Putamen (tissue), 1 donor: ENCODE results near the gene HSD17B8.
A peak's percentile ranks its signal among the peaks of the same experiment; 100 is the strongest.

Experiments used
- DNase-seq: peaks from one replicate; pipeline ENCODE4 v3.0.0-alpha.2; 2016; ENCODE audit warnings: low spot score

The HSD17B8 gene

DNA sequence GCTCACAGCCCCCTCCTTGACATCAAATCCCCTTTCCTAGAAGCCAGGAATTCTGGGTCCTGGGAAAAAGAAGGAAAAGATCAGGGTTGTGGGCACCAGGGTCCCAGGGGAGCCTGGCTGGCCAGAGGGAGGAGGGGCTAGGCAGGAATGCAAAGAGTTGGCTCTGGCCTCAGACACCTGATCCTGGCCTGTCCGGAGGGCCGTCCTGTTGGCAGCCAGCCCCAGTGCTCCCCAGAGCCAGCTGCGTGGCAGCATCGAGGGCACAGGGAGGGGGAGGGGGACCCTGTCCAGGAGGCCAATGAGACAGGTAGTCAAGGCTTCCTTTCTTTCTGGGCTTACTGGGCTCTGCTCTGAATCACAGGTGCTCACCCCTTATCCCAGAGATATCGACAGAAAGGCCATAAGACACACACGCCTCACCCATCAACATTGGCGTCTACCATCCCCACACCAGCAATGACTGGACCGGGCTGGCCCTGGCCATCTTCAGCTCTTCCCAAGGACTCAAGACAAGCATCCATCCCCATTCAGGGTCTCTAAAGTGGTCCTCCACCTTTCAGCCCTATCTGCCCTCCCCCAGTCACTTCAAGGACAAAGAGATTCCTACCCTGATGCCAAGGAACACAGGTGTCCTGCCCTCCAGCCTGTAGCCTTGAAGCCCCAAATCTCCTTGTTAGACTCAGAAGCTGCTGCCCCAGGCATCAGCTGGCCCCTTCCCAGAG, 12.9 kb upstream of the HSD17B8 start:
- no peak for DNase-seq

DNA sequence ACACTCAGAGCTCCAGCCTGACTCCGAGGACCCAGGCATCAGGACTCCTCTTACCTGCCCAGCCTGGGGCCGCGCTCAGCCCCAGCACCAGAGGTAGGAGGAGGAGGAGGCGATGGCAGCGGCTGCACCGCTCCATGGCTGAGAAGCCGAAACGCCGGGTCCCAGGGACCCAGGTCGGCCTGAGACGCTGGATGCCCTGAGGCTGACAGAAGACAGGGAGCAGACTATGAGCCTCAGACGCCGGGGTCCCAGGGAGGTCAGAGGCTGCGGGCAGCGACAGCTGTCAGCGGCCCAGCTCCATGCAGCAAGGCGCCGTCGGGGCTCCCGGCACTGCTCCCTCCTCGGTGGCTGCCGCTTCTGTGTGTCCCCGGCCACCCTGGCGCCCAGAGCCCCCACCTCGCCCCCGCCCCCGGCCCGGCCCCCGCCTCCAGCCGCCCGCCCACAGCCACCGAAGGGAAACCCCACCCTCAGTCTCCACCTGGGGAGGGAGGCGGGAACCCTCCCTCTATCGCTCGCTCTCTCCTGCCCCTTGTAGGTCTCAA, 12.3 kb upstream of the HSD17B8 start, which contains the start of gene COL11A2:
Gene COL11A2 (minus strand): TSS at position 363 of the 542 bp plus-strand sequence. CDS start 227 bp downstream, at position 136.
- no peak for DNase-seq

DNA sequence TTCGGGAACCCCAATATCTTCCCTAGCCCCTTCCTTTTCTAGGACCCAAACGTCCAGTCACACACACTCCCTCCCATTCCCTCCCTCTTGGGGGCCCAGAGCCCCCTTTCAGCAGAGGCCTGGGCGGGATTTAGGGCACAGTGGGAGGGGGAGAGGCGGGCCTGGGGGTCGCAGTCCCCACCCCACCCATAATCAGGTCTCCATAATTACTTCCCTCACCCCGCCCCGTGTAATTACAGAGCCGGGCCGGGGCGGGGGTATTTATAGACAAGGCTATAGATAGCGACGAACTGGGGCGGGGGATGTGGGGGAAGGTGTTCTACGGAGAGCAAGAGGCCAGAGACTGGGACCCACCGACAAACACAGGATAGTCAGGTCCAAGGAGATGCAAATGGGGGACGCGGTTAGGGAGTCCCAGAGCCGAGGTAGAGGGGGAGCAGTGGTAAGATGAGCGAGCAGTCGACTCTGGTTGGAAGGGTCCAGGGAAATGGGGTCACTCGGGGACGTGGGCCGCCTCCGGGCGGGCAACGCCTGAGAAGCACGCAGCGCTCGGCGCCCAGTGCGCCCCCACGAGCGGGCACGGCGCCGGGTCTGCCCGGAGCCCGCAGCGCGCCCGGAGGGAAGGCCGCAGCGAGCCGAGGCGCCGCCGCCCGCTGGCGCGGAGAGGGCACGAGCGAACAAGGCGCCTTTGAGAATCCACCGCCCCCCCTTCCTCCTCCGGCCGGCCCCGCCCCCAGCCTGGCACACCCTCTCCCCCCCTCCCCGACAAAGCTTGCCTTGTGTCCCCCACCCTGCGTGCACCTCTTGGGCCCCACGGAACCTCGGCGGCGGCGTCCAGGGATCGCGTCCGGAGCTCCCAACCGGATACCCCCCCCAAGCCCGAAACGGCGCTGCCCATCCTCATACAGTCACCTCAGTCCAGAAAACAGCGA, 11.5 kb upstream of the HSD17B8 start:
- DNase-seq, result peak; percentile 83

DNA sequence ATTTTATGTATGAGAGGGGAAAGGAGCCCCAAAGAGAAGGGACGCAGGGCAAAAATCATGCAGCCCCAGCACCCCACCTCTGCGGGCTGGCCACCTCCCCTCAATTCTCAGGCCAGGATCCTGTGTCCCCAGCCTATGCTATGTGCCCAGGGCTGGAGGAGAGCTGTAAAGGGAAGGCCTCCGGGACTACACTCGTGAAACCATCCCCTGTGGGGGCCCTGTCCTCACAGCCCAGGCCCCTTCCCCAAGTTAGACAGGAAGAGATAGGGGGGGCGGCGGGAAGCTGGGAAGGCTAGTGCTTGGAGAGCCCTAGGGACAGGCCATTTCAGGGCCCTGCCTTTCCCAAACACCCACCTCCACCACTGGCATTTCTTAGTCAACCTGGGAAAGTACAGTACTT, 10.8 kb upstream of the HSD17B8 start:
- no peak for DNase-seq

DNA sequence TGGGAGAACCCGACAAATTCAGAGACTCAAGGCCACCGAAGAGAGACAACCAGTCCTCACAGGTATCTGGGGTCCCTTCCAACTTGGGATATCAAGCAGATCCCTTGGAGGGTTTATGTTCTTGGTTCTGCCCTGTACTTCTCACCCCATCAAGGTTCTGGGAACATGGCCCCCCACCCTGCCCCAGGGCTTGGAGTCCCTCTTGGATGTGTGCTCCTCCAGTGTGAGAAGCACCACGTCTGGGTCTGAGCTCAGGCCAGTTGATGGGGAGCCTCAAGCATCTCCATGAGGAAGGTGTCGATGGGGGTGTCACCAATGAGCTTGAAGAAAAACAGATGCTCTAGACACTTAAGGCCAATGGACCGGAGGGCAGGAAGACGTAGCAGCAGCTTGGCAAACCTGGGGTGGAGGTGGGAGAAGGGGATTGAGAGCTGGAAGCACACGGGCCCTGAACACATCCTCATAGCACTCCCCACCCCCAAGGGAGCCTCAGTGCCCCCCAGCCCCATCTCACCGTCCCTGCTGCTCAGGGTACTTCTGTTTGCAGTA, 9.9 kb upstream of the HSD17B8 start:
- no peak for DNase-seq

- DNase-seq, result no peak
Observed at GRCh38 chr6:33195304-33196165, 8.9 kb upstream of the HSD17B8 start.

- DNase-seq, result peak; percentile 64
Observed at GRCh38 chr6:33197431-33198048, 6.9 kb upstream of the HSD17B8 start.

GRCh38 chr6:33198159-33198852, 6.1 kb upstream of the HSD17B8 start:
- DNase-seq, result no peak

- no peak for DNase-seq
Observed at GRCh38 chr6:33198853-33199436, 5.5 kb upstream of the HSD17B8 start.

GRCh38 chr6:33199687-33200218, 4.7 kb upstream of the HSD17B8 start:
- peak; percentile 73 for DNase-seq

- peak; percentile 99 for DNase-seq
Observed at GRCh38 chr6:33200219-33201146, 4.0 kb upstream of the HSD17B8 start, which contains the start of the genes RXRB and SLC39A7. TSS of gene RXRB (minus strand) at chr6:33200665. CDS start at chr6:33200476, 189 bp downstream. TSS of gene SLC39A7 (plus strand) at chr6:33200867. CDS start at chr6:33201246, 379 bp downstream.

- no peak for DNase-seq
Observed at GRCh38 chr6:33201147-33201545, 3.3 kb upstream of the HSD17B8 start.

DNA sequence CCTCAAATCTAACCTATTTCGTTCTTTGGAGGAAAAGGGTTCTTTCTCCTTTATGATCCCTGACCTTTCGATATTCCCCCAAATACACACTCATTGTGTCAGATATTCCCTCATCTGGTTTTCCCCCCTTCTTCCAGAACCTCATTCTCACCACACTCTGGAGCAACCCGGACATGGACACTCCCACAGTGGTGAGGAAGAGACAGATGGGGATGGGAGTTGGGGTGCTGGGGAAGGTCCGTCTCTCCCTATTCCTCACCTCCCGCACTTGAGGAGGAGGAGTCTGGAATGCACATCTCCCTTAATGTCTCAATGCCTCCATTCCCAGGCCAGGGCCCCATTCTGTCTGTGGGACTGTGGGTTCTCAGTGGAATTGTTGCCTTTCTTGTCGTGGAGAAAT, 2.5 kb upstream of the HSD17B8 start:
- no peak for DNase-seq

- DNase-seq, result no peak
Observed at GRCh38 chr6:33202799-33203198, 1.7 kb upstream of the HSD17B8 start.

- no peak for DNase-seq
Observed at GRCh38 chr6:33203443-33204164, 851 bp upstream of the HSD17B8 start.

DNA sequence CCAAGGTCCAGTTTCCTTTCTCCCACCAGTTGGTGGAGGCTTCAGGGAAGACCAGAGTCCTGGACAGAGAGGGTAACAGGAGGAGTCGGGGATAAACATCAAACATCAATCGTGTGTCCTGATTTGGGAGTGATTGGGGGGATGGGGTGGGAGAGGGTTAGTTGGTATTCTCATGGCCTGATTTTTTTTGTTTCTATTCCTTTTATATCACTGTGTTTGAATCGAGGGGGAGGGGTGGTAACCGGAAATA, 365 bp upstream of the HSD17B8 start:
- no peak for DNase-seq

- no peak for DNase-seq
Observed at GRCh38 chr6:33205191-33206026, 954 bp downstream of the HSD17B8 start.
